A549 treated with Hydrocortisone at 1 μM for 4 hours (cell line): Measurements from ENCODE around the gene TEX35. TPM values are rescaled to one million over a fixed set of nuclear protein-coding genes. Genes with fewer than 3 reads are reported as not detected.

ENCODE experiments used
- total RNA-seq: library from RNA; stranded (reverse); fragments of 200-300 nt; extraction: Qiagen RNA extraction; gene quantifications from 5 replicates; pipeline ENCODE4 v1.2.3, GENCODE V29; 2022

Gene TEX35
- 0.06 to 0.07 TPM in 2 of 5 replicates, not detected in the others for total RNA-seq

DNA sequence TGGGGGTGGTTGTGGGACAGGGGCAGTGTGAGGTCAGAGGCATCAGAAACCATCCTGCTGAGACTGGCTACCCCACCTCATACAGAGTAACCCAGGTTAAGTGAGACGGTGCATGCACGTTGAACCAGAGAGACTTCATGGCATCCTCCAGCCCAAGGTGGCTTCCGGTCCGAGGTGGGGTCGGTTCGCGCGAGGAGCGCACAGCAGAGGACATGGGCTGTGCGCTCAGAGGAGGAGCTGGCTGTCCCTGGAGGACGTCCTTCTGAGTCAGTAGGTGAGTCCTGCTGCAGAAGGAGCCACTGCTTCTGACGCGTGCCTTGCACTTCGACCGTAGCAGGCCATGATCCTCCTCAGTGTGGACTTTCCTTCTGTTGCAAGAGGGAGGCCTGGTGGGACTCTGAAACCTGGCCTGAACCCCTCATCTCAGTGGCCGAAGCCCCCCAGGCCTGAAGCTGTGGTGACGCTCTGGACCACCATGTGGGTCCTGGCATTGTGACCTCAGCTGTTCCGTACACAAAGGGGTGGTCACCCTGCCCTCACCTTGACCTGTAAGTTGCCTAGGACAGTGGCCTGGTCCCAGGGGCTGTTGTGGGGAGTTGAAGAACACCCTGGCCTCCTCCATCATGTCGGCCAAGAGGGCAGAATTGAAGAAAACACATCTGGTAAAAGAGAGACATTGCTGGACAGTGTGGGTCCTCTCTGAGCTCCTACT is at the start of gene TEX35:
TEX35 (plus strand) TSS at position 544 of the 712 bp plus-strand sequence; CDS start at position 624, 80 bp downstream.

DNA sequence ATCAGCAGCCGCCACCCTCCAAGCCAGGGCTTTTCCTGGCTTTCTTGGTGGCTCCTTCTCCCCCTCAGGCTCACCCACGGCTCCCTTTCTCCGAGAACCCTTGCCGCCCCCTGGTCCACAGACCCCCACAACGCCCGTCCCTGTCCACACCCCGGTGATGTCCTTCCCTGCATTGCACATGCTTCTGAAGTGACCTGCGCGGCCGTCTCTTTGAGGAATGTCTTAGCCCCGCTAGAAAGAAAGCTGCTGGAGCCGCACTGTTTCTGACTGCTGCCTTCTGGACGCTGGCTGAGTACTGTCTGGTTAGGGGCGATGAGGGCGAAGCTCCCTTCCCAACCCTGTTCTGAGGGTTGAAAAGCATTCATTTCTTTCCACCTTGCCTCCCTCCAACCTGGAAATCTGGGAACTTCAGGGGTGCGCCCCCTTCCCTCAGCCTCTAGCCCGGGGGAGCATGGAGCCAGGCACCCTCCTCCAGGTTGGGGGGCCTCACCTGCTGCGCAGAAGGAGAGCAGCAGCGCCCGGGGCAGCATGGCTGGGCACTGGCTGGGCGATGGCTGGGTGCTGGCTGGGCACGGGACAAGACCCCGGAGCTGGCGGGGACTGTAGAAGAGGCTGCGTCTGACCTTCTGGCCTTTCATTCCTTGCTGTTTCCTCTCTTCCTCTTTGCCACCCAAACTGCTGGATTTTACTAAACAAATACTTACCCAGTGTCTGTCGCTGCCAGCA is 16.3 kb upstream of the TEX35 start, which contains the start of gene CLEC20A:
CLEC20A (minus strand) TSS at position 555 of the 726 bp plus-strand sequence; CDS start at position 530, 25 bp downstream.

Other genes starting within 250 kb of the TEX35 start
- not detected in 5 replicates for gene CLEC20A, start 16.1 kb upstream of the TEX35 start, total RNA-seq
- 16.1 to 25.0 TPM (median 20.4 TPM) in 5 replicates for gene RALGPS2, start 212.1 kb downstream of the TEX35 start, total RNA-seq